ENCODE data around the gene NDUFA11.
A peak's percentile ranks its signal among the peaks of the same experiment; 100 is the strongest.

NDUFA11 gene

DNA sequence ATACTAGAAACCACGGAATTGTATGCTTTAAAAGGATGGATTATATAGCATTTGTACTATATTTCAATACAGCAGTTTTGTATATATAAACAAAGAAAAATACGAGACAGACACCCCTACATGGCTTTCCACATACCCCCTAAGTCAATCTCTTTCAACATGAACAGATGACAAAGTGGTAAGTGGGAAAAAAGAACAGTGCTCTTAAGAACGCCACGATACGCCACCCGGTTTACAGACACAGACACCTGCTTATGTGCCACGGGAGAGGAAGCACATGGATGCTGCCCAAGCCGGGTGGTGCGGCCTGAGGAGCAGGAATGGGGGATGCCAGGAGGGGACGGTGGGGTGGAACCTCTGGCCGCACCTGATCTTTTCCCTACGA is 18.6 kb upstream of the NDUFA11 start:
- Mint-ChIP-seq H3K4me3 (no peak overlapping the region), H3K4me1 (peaks cover 20% of the 10 kb centered on the region), H3K27me3 (ENCODE audit: low read depth, poor library complexity) (no peaks in the 10 kb centered on the region), H3K27ac (peak overlapping the region; percentile 74), H3K36me3 (ENCODE audit: low read depth) (peaks cover 35% of the 10 kb centered on the region), H3K9me3 (no peaks in the 10 kb centered on the region)
- no peak for DNase-seq
- TF ChIP-seq, protein P1, sequence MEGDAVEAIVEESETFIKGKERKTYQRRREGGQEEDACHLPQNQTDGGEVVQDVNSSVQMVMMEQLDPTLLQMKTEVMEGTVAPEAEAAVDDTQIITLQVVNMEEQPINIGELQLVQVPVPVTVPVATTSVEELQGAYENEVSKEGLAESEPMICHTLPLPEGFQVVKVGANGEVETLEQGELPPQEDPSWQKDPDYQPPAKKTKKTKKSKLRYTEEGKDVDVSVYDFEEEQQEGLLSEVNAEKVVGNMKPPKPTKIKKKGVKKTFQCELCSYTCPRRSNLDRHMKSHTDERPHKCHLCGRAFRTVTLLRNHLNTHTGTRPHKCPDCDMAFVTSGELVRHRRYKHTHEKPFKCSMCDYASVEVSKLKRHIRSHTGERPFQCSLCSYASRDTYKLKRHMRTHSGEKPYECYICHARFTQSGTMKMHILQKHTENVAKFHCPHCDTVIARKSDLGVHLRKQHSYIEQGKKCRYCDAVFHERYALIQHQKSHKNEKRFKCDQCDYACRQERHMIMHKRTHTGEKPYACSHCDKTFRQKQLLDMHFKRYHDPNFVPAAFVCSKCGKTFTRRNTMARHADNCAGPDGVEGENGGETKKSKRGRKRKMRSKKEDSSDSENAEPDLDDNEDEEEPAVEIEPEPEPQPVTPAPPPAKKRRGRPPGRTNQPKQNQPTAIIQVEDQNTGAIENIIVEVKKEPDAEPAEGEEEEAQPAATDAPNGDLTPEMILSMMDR (IDR thresholded peaks at IDR 0.05), result no peak

- Mint-ChIP-seq H3K9me3 (no peaks in the 10 kb centered on the region), H3K4me1 (peaks cover 15% of the 10 kb centered on the region), H3K4me3 (no peak overlapping the region), H3K27ac (peak overlapping the region; percentile 74), H3K27me3 (ENCODE audit: low read depth, poor library complexity) (no peaks in the 10 kb centered on the region), H3K36me3 (ENCODE audit: low read depth) (peaks cover 35% of the 10 kb centered on the region)
- no peak for DNase-seq
- TF ChIP-seq, protein P1 (IDR thresholded peaks at IDR 0.05), result no peak
These were observed 18.0 kb upstream of the NDUFA11 start for GRCh38 chr19:5921516-5922160.

GRCh38 chr19:5918463-5919079 is 15.0 kb upstream of the NDUFA11 start:
- no peak for DNase-seq
- TF ChIP-seq, protein P1 (IDR thresholded peaks at IDR 0.05), result no peak
- H3K4me1 Mint-ChIP-seq, result peaks cover 16% of the 10 kb centered on the region
- no peak overlapping the region for H3K4me3 Mint-ChIP-seq
- H3K27ac Mint-ChIP-seq, result no peak overlapping the region
- peaks cover 17% of the 10 kb centered on the region for H3K36me3 Mint-ChIP-seq (ENCODE audit: low read depth)
- H3K27me3 Mint-ChIP-seq (ENCODE audit: low read depth, poor library complexity), result no peaks in the 10 kb centered on the region
- H3K9me3 Mint-ChIP-seq, result no peaks in the 10 kb centered on the region

GRCh38 chr19:5917431-5918107 is 14.0 kb upstream of the NDUFA11 start:
- H3K27me3 Mint-ChIP-seq (ENCODE audit: low read depth, poor library complexity), result no peaks in the 10 kb centered on the region
- H3K36me3 Mint-ChIP-seq (ENCODE audit: low read depth), result peaks cover 11% of the 10 kb centered on the region
- H3K27ac Mint-ChIP-seq, result no peak overlapping the region
- peaks cover 16% of the 10 kb centered on the region for H3K4me1 Mint-ChIP-seq
- TF ChIP-seq, protein P1 (IDR thresholded peaks at IDR 0.05), result no peak
- no peak for DNase-seq
- H3K9me3 Mint-ChIP-seq, result no peaks in the 10 kb centered on the region
- H3K4me3 Mint-ChIP-seq, result no peak overlapping the region

DNA sequence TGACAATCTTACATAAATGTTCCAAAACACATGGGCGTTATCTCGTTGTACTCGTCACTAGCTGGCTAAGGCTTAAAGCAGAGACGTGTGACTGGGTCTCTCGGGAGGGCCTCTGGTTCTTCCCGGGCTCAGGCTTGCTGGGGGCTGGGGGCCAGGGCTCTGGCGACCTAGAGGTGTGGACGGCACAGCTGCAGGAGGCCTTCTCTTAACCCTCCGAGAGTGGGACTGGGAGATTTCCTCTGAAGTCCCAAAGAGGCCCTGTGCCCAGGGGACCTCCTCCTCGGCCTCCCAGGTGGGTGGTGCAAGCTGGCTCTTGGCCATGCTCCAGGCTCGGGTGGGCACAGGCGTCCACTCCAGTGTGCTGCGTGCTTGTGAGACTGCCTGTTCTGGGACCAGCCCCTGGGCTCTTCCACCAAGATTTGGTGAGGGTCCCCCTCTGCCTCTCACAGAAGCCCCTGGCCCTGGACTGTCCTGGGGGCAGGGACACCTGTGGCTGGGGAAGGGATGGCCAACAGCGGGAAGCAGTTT is 12.7 kb upstream of the NDUFA11 start:
- Mint-ChIP-seq H3K36me3 (ENCODE audit: low read depth) (peaks cover 4% of the 10 kb centered on the region), H3K4me1 (peaks cover 16% of the 10 kb centered on the region), H3K9me3 (no peaks in the 10 kb centered on the region), H3K27me3 (ENCODE audit: low read depth, poor library complexity) (no peaks in the 10 kb centered on the region), H3K27ac (peak overlapping the region; percentile 69), H3K4me3 (no peak overlapping the region)
- DNase-seq, result no peak
- TF ChIP-seq, protein P1 (IDR thresholded peaks at IDR 0.05), result no peak
